Calu3 (cell line): ENCODE results near the gene MYH15. TPM values are rescaled to one million over a fixed set of nuclear protein-coding genes. Genes with fewer than 3 reads are reported as not detected.

Source experiments
- BruUV-seq: library from RNA; stranded (reverse); fragments of 400-500 nt; replicated peaks from 2 replicates; lab custom pipeline; 2021; lab: Mats Ljungman, UMichigan
- CTCF ChIA-PET: fragments of 300-600 bp; sonication (Branson Sonifier 250); formaldehyde crosslinking; loops from one replicate; lab custom pipeline; 2022; ENCODE audit warnings: antibody characterized with exemption; lab: Charles Lee
- DNase-seq: peaks from one replicate; pipeline ENCODE4 v3.0.0; 2022
- H3K27ac Mint-ChIP-seq: one replicate; pipeline ENCODE4 v1.8.0; 2022; ENCODE audit warnings: mixed read lengths; ENCODE audit not compliant: unreplicated experiment
- H3K27me3 Mint-ChIP-seq: one replicate; pipeline ENCODE4 v1.8.0; 2022; ENCODE audit warnings: mixed read lengths; ENCODE audit not compliant: unreplicated experiment
- H3K36me3 Mint-ChIP-seq: one replicate; pipeline ENCODE4 v1.8.0; 2022; ENCODE audit warnings: mild to moderate bottlenecking, moderate library complexity, mixed read lengths; ENCODE audit not compliant: insufficient read depth, unreplicated experiment
- H3K4me1 Mint-ChIP-seq: one replicate; pipeline ENCODE4 v1.8.0; 2022; ENCODE audit warnings: mild to moderate bottlenecking, low read depth, mixed read lengths; ENCODE audit not compliant: unreplicated experiment
- H3K4me3 Mint-ChIP-seq: one replicate; pipeline ENCODE4 v1.8.0; 2022; ENCODE audit warnings: mild to moderate bottlenecking, low read depth, moderate library complexity, mixed read lengths; ENCODE audit not compliant: unreplicated experiment
- H3K9me3 Mint-ChIP-seq: one replicate; pipeline ENCODE4 v1.8.0; 2022; ENCODE audit warnings: low read depth, mixed read lengths; ENCODE audit not compliant: unreplicated experiment
- CTCF ChIP-seq: fragments of 200-600 bp; IDR thresholded peaks from one replicate; pipeline ENCODE4 v1.8.0; 2022; ENCODE audit warnings: antibody characterized with exemption; ENCODE audit not compliant: unreplicated experiment
- intact Hi-C: fragments of 100-400 bp; cut with micrococcal nuclease; formaldehyde crosslinking; loops from one replicate; pipeline ENCODE4 v1.10.0; 2022; ENCODE audit not compliant: unreplicated experiment
- total RNA-seq: library from RNA; stranded (reverse); gene quantifications from 2 replicates; pipeline ENCODE4 v1.2.3, GENCODE V29; 2022

The MYH15 gene
- total RNA-seq, 1 experiment from 2014 or later: 0.35 TPM

GRCh38 chr3:108453565-108453964, 56.8 kb downstream of the MYH15 start:
- Mint-ChIP-seq H3K4me1 (no peaks in the 10 kb centered on the region), H3K27me3 (no peaks in the 10 kb centered on the region), H3K27ac (no peak overlapping the region), H3K36me3 (no peaks in the 10 kb centered on the region), H3K9me3 (no peaks in the 10 kb centered on the region), H3K4me3 (no peak overlapping the region)
- CTCF ChIA-PET: no interaction called here
- DNase-seq: no peak
- intact Hi-C loops: no loop called here
- no TSS peak for BruUV-seq
- TF ChIP-seq CTCF: no peak

GRCh38 chr3:108450444-108450843, 60.0 kb downstream of the MYH15 start:
- Mint-ChIP-seq H3K4me3 (no peak overlapping the region), H3K27me3 (no peaks in the 10 kb centered on the region), H3K9me3 (peaks cover 9% of the 10 kb centered on the region), H3K4me1 (no peaks in the 10 kb centered on the region), H3K27ac (no peak overlapping the region), H3K36me3 (no peaks in the 10 kb centered on the region)
- no peak for DNase-seq
- BruUV-seq: no TSS peak
- no peak for TF ChIP-seq CTCF
- intact Hi-C loops: no loop called here
- CTCF ChIA-PET: no interaction called here

GRCh38 chr3:108448593-108448992, 61.8 kb downstream of the MYH15 start:
- Mint-ChIP-seq H3K27ac (no peak overlapping the region), H3K27me3 (no peaks in the 10 kb centered on the region), H3K4me1 (no peaks in the 10 kb centered on the region), H3K9me3 (peaks cover 9% of the 10 kb centered on the region), H3K36me3 (no peaks in the 10 kb centered on the region), H3K4me3 (no peak overlapping the region)
- intact Hi-C loops: no loop called here
- CTCF ChIA-PET: no interaction called here
- BruUV-seq: no TSS peak
- no peak for TF ChIP-seq CTCF
- DNase-seq: no peak

GRCh38 chr3:108447096-108447847, 63.1 kb downstream of the MYH15 start:
- no TSS peak for BruUV-seq
- peaks cover 9% of the 10 kb centered on the region for H3K9me3 Mint-ChIP-seq
- CTCF ChIA-PET: no interaction called here

More at GRCh38 chr3:108447096-108447847, 63.1 kb downstream of the MYH15 start:
- DNase-seq: no peak
- Mint-ChIP-seq H3K4me3 (no peak overlapping the region), H3K36me3 (no peaks in the 10 kb centered on the region), H3K27me3 (no peaks in the 10 kb centered on the region), H3K27ac (no peak overlapping the region), H3K4me1 (no peaks in the 10 kb centered on the region)
- TF ChIP-seq CTCF: no peak
- intact Hi-C loops: no loop called here
